C4-2B (cell line): ENCODE results near the gene PLSCR5.

Experiments
- H3K27ac ChIP-seq: fragments of 450-650 bp; 2 replicates; pipeline ENCODE4 v1.5.1; 2017
- ZFX ChIP-seq: fragments of 450-650 bp; IDR thresholded peaks from 2 replicates; pipeline ENCODE4 v1.6.1; 2017
- TF ChIP-seq, protein P1 (sequence below): fragments of 450-650 bp; conservative IDR thresholded peaks from 2 replicates; pipeline ENCODE4 v1.5.1; 2017; ENCODE audit warnings: mild to moderate bottlenecking

PLSCR5 gene

DNA sequence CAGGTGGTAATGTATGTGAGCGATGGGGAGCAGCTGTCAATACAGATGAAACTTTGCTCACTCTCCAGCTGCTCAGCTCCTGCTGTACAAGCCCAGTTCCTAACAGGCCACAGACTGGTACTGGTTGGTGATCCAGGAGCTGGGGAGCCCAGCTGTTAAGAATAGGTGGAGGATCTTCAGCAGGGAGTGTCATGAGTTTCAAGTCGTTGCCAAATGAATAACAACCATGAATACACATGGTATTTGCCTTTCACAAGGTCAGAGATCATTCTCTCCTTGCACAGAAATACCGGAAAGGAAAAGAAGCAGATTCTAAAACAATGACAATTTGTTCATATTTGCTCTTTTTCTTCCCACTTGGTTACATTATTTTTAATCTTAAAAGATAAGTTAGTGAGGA, 65.8 kb downstream of the PLSCR5 start:
- TF ChIP-seq, protein P1, sequence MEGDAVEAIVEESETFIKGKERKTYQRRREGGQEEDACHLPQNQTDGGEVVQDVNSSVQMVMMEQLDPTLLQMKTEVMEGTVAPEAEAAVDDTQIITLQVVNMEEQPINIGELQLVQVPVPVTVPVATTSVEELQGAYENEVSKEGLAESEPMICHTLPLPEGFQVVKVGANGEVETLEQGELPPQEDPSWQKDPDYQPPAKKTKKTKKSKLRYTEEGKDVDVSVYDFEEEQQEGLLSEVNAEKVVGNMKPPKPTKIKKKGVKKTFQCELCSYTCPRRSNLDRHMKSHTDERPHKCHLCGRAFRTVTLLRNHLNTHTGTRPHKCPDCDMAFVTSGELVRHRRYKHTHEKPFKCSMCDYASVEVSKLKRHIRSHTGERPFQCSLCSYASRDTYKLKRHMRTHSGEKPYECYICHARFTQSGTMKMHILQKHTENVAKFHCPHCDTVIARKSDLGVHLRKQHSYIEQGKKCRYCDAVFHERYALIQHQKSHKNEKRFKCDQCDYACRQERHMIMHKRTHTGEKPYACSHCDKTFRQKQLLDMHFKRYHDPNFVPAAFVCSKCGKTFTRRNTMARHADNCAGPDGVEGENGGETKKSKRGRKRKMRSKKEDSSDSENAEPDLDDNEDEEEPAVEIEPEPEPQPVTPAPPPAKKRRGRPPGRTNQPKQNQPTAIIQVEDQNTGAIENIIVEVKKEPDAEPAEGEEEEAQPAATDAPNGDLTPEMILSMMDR: no peak
- no peak for TF ChIP-seq ZFX
- no peak overlapping the region for H3K27ac ChIP-seq

DNA sequence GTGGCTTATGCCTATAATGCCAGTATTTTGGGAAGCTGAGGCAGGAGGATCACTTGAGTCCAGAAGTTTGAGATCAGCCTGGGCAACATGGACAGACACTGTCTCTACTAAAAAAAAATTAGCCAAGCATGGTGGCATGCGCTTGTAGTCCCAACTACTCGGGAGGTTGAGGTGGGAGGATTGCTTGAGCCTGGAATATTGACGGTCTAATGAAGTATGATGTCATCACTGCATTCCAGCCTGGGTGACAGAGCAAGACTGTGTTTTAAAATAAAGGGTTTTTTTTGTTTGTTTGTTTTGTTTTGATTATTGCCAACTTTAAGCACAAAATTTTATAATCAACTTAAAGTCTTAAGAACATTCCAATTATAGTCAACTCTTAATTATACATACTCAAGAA, 67.5 kb downstream of the PLSCR5 start:
- TF ChIP-seq, protein P1: no peak
- TF ChIP-seq ZFX: no peak
- no peak overlapping the region for H3K27ac ChIP-seq

DNA sequence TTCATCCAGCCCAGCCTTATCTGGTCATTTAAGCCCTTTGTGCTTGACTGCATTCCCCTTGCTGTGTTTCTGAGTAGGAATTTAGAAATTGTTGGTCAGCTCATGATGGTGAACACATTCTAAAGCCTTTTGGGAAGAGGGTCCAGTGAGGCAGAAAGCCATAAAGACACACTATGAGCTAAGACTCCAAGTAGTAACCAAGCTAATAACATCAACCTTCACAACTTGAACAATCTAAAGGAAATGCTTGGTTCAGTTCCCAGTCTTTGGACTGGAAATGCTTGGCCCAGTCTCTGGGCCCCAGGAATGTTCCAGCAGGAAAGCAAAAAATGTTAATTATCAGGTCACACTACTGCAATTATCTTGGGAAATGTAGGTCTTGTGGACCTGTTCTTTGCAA, 68.5 kb downstream of the PLSCR5 start:
- TF ChIP-seq, protein P1: no peak
- no peak for TF ChIP-seq ZFX
- no peak overlapping the region for H3K27ac ChIP-seq
